ENCODE measurements around the gene KLHL29.

DNA sequence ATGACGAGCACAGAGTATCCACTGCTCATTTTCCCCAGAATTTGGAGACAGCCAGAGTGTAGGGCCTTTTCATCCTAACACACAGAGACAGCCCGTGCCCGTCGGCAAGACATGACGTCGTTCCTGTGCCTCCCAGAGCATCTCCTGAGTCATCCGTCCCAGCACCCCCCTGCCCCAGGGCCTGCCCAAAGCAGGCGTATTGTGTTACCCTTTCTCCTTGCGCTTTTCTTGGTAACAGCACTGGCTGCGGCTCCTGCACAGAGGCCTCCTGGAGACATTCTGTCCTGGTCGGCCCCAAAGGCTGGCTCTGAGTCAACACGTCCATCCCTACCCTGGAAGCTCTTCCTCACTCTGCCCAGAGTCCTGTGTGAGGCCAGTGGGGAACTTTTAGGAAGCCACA lies 217.1 kb downstream of the KLHL29 start:
- TF ChIP-seq, protein P1, sequence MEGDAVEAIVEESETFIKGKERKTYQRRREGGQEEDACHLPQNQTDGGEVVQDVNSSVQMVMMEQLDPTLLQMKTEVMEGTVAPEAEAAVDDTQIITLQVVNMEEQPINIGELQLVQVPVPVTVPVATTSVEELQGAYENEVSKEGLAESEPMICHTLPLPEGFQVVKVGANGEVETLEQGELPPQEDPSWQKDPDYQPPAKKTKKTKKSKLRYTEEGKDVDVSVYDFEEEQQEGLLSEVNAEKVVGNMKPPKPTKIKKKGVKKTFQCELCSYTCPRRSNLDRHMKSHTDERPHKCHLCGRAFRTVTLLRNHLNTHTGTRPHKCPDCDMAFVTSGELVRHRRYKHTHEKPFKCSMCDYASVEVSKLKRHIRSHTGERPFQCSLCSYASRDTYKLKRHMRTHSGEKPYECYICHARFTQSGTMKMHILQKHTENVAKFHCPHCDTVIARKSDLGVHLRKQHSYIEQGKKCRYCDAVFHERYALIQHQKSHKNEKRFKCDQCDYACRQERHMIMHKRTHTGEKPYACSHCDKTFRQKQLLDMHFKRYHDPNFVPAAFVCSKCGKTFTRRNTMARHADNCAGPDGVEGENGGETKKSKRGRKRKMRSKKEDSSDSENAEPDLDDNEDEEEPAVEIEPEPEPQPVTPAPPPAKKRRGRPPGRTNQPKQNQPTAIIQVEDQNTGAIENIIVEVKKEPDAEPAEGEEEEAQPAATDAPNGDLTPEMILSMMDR (IDR thresholded peaks at IDR 0.05; ENCODE audit: poor library complexity), result no peak
- no peak for TF ChIP-seq EZH2phosphoT487 (IDR thresholded peaks at IDR 0.05; ENCODE audit: low read depth, severe bottlenecking, unreplicated experiment)
- no peak for TF ChIP-seq EZH2 (IDR thresholded peaks at IDR 0.05; ENCODE audit: borderline replicate concordance)

Data from hepatocyte (in vitro differentiated cells).